B cell (primary cell): ENCODE data around the gene PHPT1. TPM values are rescaled to one million over a fixed set of nuclear protein-coding genes. Genes with fewer than 3 reads are reported as not detected.

ENCODE experiments used
- ATAC-seq: fragments of 200-7000 bp; cut with Tn5 transposase; one replicate; pipeline ENCODE4 v1.10.0; 2021; ENCODE audit warnings: low read depth, mild to moderate bottlenecking, moderate number of reproducible peaks, moderate library complexity
- CTCF ChIA-PET: fragments of 350-600 bp; sonication (Branson Sonifier 250); formaldehyde crosslinking; loops from one replicate; lab custom pipeline; 2021; ENCODE audit warnings: antibody characterized with exemption, inconsistent platforms; lab: Charles Lee
- POLR2A ChIA-PET: fragments of 350-600 bp; sonication (Branson Sonifier 250); formaldehyde crosslinking; loops from one replicate; lab custom pipeline; 2021; ENCODE audit warnings: antibody characterized with exemption; lab: Charles Lee
- DNase-seq: peaks from one replicate; pipeline ENCODE4 v3.0.0; 2013
- H2AFZ ChIP-seq: 2 replicates; pipeline ENCODE4 v1.6.1; 2012; ENCODE audit warnings: mild to moderate bottlenecking, low read depth, low read length; ENCODE audit not compliant: insufficient read depth, poor library complexity, severe bottlenecking
- H3K27ac ChIP-seq, 2 donors: 1 replicate in 1 of 2; 2 replicates in 1 of 2; pipeline ENCODE4 v1.5.1; 2012 to 2013; ENCODE audit warnings: low read length in 2 of 2, mild to moderate bottlenecking in 2 of 2, moderate library complexity in 1 of 2
- H3K27me3 ChIP-seq, 4 experiments: fragments of 200-600 bp in 1 of 4; sonication (generic) in 1 of 4; replicated peaks in 1 of 4; 1 replicate in 2 of 4; 2 replicates in 2 of 4; pipeline versions ENCODE4 v1.6.1 to v1.7.0; 2013 to 2016; ENCODE audit warnings: low read length in 3 of 4, mild to moderate bottlenecking in 2 of 4, mixed read lengths in 1 of 4, moderate library complexity in 1 of 4; ENCODE audit not compliant: insufficient read depth in 4 of 4, control insufficient read depth in 3 of 4; ENCODE audit errors: control extremely low read depth in 1 of 4
- H3K36me3 ChIP-seq, 2 experiments: replicated peaks in 1 of 2; 1 replicate in 1 of 2; 2 replicates in 1 of 2; pipeline versions ENCODE4 v1.6.1 to v1.7.1; 2013; ENCODE audit warnings: low read length in 1 of 2; ENCODE audit not compliant: insufficient read depth in 2 of 2, control insufficient read depth in 1 of 2; ENCODE audit errors: control extremely low read depth in 1 of 2, extremely low read depth in 1 of 2
- H3K4me1 ChIP-seq, 2 donors: fragments of 200-600 bp in 1 of 2; sonication (generic) in 1 of 2; 1 replicate in 1 of 2; 2 replicates in 1 of 2; pipeline versions ENCODE4 v1.5.1 to v1.6.1; 2013 to 2017; ENCODE audit warnings: low read length in 2 of 2; ENCODE audit not compliant: control insufficient read depth in 2 of 2, insufficient read depth in 2 of 2
- H3K4me2 ChIP-seq: replicated peaks from 2 replicates; pipeline ENCODE3; 2012; ENCODE audit warnings: mild to moderate bottlenecking, low read depth, low read length; ENCODE audit not compliant: poor library complexity, severe bottlenecking
- H3K4me3 ChIP-seq, 5 experiments: fragments of 200-600 bp in 1 of 5; sonication (generic) in 1 of 5; 1 replicate in 3 of 5; 2 replicates in 2 of 5; pipeline versions ENCODE4 v1.5.1 to v1.7.0; 2011 to 2016; ENCODE audit warnings: low read length in 4 of 5, mild to moderate bottlenecking in 4 of 5, low read depth in 2 of 5, control low read depth in 1 of 5, moderate library complexity in 1 of 5; ENCODE audit not compliant: insufficient read depth in 1 of 5; ENCODE audit errors: control extremely low read depth in 1 of 5, extremely low read depth in 1 of 5
- H3K79me2 ChIP-seq: fragments of 200-600 bp; sonication (generic); one replicate; pipeline ENCODE4 v1.6.0; 2016; ENCODE audit warnings: low read length; ENCODE audit not compliant: control insufficient read depth, insufficient read depth
- H3K9ac ChIP-seq: fragments of 200-600 bp; sonication (generic); 2 replicates; pipeline ENCODE4 v1.6.1; 2017; ENCODE audit warnings: mild to moderate bottlenecking, low read length, moderate library complexity
- H3K9me3 ChIP-seq, 3 donors: one replicate each; pipeline versions ENCODE4 v1.6.1 to v1.7.1; 2013; ENCODE audit warnings: low read length in 2 of 3; ENCODE audit not compliant: control insufficient read depth in 2 of 3, insufficient read depth in 1 of 3; ENCODE audit errors: control extremely low read depth in 1 of 3
- H4K20me1 ChIP-seq: 2 replicates; pipeline ENCODE4 v1.6.0; 2012; ENCODE audit warnings: mild to moderate bottlenecking, low read length; ENCODE audit not compliant: insufficient read depth, control insufficient read depth, poor library complexity, severe bottlenecking
- H3K27ac Mint-ChIP-seq: one replicate; pipeline ENCODE4 v1.8.0; 2021; ENCODE audit warnings: mixed read lengths
- H3K27me3 Mint-ChIP-seq: one replicate; pipeline ENCODE4 v1.8.0; 2021; ENCODE audit warnings: mixed read lengths
- H3K4me1 Mint-ChIP-seq: one replicate; pipeline ENCODE4 v1.8.0; 2021; ENCODE audit warnings: mixed read lengths
- H3K4me3 Mint-ChIP-seq: one replicate; pipeline ENCODE4 v1.8.0; 2021; ENCODE audit warnings: mixed read lengths
- H3K9me3 Mint-ChIP-seq: one replicate; pipeline ENCODE4 v1.8.0; 2022; ENCODE audit warnings: mixed read lengths; ENCODE audit not compliant: insufficient read depth
- EZH2 ChIP-seq: IDR thresholded peaks from 2 replicates; pipeline ENCODE4 v1.6.1; 2012; ENCODE audit warnings: borderline replicate concordance, low read depth, mild to moderate bottlenecking, moderate library complexity, low read length; ENCODE audit not compliant: insufficient read depth, poor library complexity, severe bottlenecking
- WGBS: methylation state at CpG from one replicate; pipeline ENCODE4 v1.1.5; 2013; ENCODE audit warnings: missing lambda C conversion rate; ENCODE audit not compliant: insufficient coverage; 5-methylcytosine and 5-hydroxymethylcytosine counted together
- intact Hi-C: fragments of 100-400 bp; cut with micrococcal nuclease; formaldehyde crosslinking; loops from one replicate; pipeline ENCODE4 v1.10.0; 2022
- polyA minus RNA-seq: library from RNA; depleted of rRNA, polyadenylated mRNA; stranded (reverse); fragments of >200 nt; gene quantifications from 2 replicates; pipeline ENCODE4 v1.2.3, GENCODE V29; 2012
- polyA plus RNA-seq: library from polyadenylated mRNA; depleted of rRNA; stranded (reverse); fragments of >200 nt; gene quantifications from 2 replicates; pipeline ENCODE4 v1.2.3, GENCODE V29; 2012
- total RNA-seq, 2 donors: library from RNA; stranded (reverse); fragments of 120-200 nt in 1 of 2; gene quantifications; 1 replicate in 1 of 2; 2 replicates in 1 of 2; pipeline versions ENCODE4 v1.2.3 to v1.2.4, GENCODE V29; 2013 to 2022
- TF ChIP-seq, protein P1 (sequence below): fragments of 200-600 bp; IDR thresholded peaks from one replicate; pipeline ENCODE4 v1.8.0; 2022; ENCODE audit warnings: antibody characterized with exemption, mild to moderate bottlenecking

The PHPT1 gene
- 33.1 and 36.5 TPM in 2 replicates for total RNA-seq
- 24.3 TPM for total RNA-seq (2013)
- 21.9 and 37.2 TPM in 2 replicates for polyA plus RNA-seq
- 21.5 and 27.8 TPM in 2 replicates for polyA minus RNA-seq

DNA sequence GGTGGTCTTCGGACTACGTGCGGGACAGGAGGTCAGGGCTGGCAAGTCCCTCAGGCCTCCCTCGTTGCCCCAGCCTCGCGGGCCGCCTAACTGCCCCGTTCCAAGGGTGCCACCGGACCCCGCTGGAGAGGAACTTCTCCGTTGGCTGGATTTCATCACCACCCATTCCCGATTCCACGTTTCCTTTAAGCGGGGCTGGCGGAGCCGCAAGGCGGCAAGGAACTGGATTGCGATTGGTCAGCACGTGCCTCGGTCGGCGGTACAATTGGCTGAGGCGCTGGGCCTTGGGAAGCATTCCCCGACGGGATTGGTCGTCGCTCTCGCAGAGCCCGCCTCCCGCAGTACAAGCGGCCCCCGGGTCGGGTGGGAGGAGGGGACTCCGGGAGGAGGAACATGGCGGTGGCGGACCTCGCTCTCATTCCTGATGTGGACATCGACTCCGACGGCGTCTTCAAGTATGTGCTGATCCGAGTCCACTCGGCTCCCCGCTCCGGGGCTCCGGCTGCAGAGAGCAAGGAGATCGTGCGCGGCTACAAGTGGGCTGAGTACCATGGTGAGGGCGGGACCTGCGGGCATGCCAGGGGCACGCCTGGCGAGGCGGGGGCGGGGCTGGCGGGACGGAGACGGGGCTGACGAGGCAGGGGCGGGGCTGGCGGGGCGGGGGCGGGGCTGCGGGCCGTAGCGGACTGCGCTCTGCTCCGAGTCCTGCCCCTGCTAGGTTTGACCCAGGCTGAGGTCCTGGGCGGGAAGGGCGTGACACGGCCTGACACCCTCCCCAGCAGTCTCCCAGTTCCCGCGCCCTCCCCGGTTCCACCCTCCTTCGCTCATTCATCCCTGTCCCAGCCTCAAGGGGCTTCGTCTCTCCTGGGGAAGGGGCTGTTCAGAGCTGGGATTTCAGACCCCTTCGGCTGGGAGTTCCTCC lies at the start of gene PHPT1:
PHPT1 (plus strand) TSS at position 372 of the 922 bp plus-strand sequence; CDS start at position 394, 22 bp downstream.
- Mint-ChIP-seq H3K4me3 (peak within 1 kb of the TSS; percentile 96), H3K4me1 (peaks cover 20% of the 10 kb centered on the region), H3K9me3 (no peaks in the 10 kb centered on the region), H3K27me3 (peaks cover 7% of the 10 kb centered on the region), H3K27ac (peak within 1 kb of the TSS; percentile 94)
- under 1% methylated on average over 67 of the region's 77 CpGs for WGBS
- peaks cover 33 to 38% of the 10 kb centered on the region in 2 donors for H3K4me1 ChIP-seq
- POLR2A ChIA-PET: interaction anchor here (0.5 kb wide), 1 partner anchor 15 kb away, joined by 3 read pairs; no protein-coding TSS in a partner anchor
- H3K36me3 ChIP-seq: peaks cover 0 to 4% of the 10 kb centered on the region in 2 experiments
- intact Hi-C loops: loop anchor here (1.0 to 5.0 kb wide), 7 partner anchors 17 to 184 kb away; partner anchors contain the start of genes EDF1, FBXW5, FUT7 and PAXX
- H4K20me1 ChIP-seq: peaks cover 23% of the 10 kb centered on the region
- peak within 1 kb of the TSS; percentile 53 to 87 (median 82) for H3K4me3 ChIP-seq
- H2AFZ ChIP-seq: peak within 1 kb of the TSS; percentile 97
- DNase-seq (peak; percentile 99), ATAC-seq (peak; percentile 94)
- H3K27ac ChIP-seq: peak within 1 kb of the TSS in 1 of 2 donors; percentile 55
- H3K27me3 ChIP-seq: peaks cover 0 to 28% (median 9%) of the 10 kb centered on the region in 4 experiments
- no peak for TF ChIP-seq EZH2
- TF ChIP-seq, protein P1, sequence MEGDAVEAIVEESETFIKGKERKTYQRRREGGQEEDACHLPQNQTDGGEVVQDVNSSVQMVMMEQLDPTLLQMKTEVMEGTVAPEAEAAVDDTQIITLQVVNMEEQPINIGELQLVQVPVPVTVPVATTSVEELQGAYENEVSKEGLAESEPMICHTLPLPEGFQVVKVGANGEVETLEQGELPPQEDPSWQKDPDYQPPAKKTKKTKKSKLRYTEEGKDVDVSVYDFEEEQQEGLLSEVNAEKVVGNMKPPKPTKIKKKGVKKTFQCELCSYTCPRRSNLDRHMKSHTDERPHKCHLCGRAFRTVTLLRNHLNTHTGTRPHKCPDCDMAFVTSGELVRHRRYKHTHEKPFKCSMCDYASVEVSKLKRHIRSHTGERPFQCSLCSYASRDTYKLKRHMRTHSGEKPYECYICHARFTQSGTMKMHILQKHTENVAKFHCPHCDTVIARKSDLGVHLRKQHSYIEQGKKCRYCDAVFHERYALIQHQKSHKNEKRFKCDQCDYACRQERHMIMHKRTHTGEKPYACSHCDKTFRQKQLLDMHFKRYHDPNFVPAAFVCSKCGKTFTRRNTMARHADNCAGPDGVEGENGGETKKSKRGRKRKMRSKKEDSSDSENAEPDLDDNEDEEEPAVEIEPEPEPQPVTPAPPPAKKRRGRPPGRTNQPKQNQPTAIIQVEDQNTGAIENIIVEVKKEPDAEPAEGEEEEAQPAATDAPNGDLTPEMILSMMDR: no peak
- CTCF ChIA-PET: interaction anchor here (1.1 kb wide), 1 partner anchor 35 kb away, joined by 4 read pairs; no protein-coding TSS in a partner anchor
- H3K79me2 ChIP-seq: peaks cover 2% of the 10 kb centered on the region
- peak within 1 kb of the TSS; percentile 99 for H3K4me2 ChIP-seq
- H3K9me3 ChIP-seq: peaks cover 0 to 19% (median 0%) of the 10 kb centered on the region in 3 donors
- peak within 1 kb of the TSS; percentile 84 for H3K9ac ChIP-seq
